GM10266 (cell line): ENCODE results near the gene DENND6B.

Experiments
- DNase-seq: peaks from one replicate; pipeline ENCODE4 v3.0.0; 2012; ENCODE audit errors: extremely low spot score
- CTCF ChIP-seq: IDR thresholded peaks from 2 replicates; pipeline ENCODE4 v1.5.1; 2012; ENCODE audit warnings: mild to moderate bottlenecking, low read depth; ENCODE audit not compliant: control insufficient read depth, insufficient read depth; ENCODE audit errors: missing control alignments

DENND6B gene

GRCh38 chr22:50286701-50287318, 40.0 kb downstream of the DENND6B start:
- no peak for TF ChIP-seq CTCF
- no peak for DNase-seq

- TF ChIP-seq CTCF = no peak
- DNase-seq = no peak
Observed at GRCh38 chr22:50286275-50286674, 40.5 kb downstream of the DENND6B start.

- TF ChIP-seq CTCF = no peak
Observed at GRCh38 chr22:50285568-50286229, 41.1 kb downstream of the DENND6B start.

GRCh38 chr22:50284479-50284878, 42.3 kb downstream of the DENND6B start:
- TF ChIP-seq CTCF = no peak
- DNase-seq = no peak

More at GRCh38 chr22:50285568-50286229, 41.1 kb downstream of the DENND6B start:
- DNase-seq = no peak

- no peak for TF ChIP-seq CTCF
Observed at GRCh38 chr22:50283821-50284220, 43.0 kb downstream of the DENND6B start.

GRCh38 chr22:50282361-50283155, 44.3 kb downstream of the DENND6B start:
- no peak for DNase-seq
- TF ChIP-seq CTCF = no peak

More at GRCh38 chr22:50283821-50284220, 43.0 kb downstream of the DENND6B start:
- no peak for DNase-seq
